CD14-positive monocyte (primary cell): ENCODE data around the gene HNRNPAB. TPM values are rescaled to one million over a fixed set of nuclear protein-coding genes. Genes with fewer than 3 reads are reported as not detected.

ENCODE experiments used
- DNase-seq, 3 donors: peaks; one replicate each; pipeline ENCODE4 v3.0.0-alpha.2; 2011 to 2022
- H2AFZ ChIP-seq: 2 replicates; pipeline ENCODE4 v1.6.0; 2012; ENCODE audit warnings: mild to moderate bottlenecking, low read depth, low read length, inconsistent platforms; ENCODE audit not compliant: insufficient read depth, poor library complexity, severe bottlenecking
- H3K27ac ChIP-seq, 2 donors: 1 replicate in 1 of 2; 2 replicates in 1 of 2; pipeline ENCODE4 v1.5.1; 2012 to 2013; ENCODE audit warnings: low read length in 2 of 2, control low read depth in 1 of 2, inconsistent platforms in 1 of 2, low read depth in 1 of 2, mild to moderate bottlenecking in 1 of 2
- H3K27me3 ChIP-seq, 2 donors: one replicate each; pipeline versions ENCODE4 v1.6.0 to v1.6.1; 2011 to 2013; ENCODE audit warnings: low read length in 2 of 2; ENCODE audit not compliant: control insufficient read depth in 2 of 2, insufficient read depth in 2 of 2
- H3K36me3 ChIP-seq, 2 donors: replicated peaks in 1 of 2; 1 replicate in 1 of 2; 2 replicates in 1 of 2; pipeline versions ENCODE4 v1.5.1 to v1.6.1; 2012 to 2013; ENCODE audit warnings: low read length in 2 of 2, control low read depth in 1 of 2, inconsistent platforms in 1 of 2, mild to moderate bottlenecking in 1 of 2; ENCODE audit not compliant: insufficient read depth in 2 of 2, control insufficient read depth in 1 of 2
- H3K4me1 ChIP-seq, 2 donors: 1 replicate in 1 of 2; 2 replicates in 1 of 2; pipeline versions ENCODE4 v1.5.1 to v1.6.1; 2012 to 2013; ENCODE audit warnings: low read length in 2 of 2, control low read depth in 1 of 2, inconsistent platforms in 1 of 2, mild to moderate bottlenecking in 1 of 2, moderate library complexity in 1 of 2; ENCODE audit not compliant: insufficient read depth in 2 of 2, control insufficient read depth in 1 of 2
- H3K4me2 ChIP-seq: replicated peaks from 2 replicates; pipeline ENCODE3; 2012; ENCODE audit warnings: low read length, moderate library complexity, mild to moderate bottlenecking; ENCODE audit not compliant: poor library complexity, severe bottlenecking; ENCODE audit errors: extremely low read depth
- H3K4me3 ChIP-seq, 3 experiments: fragments of 200-600 bp in 1 of 3; sonication (generic) in 1 of 3; replicated peaks in 1 of 3; 1 replicate in 2 of 3; 2 replicates in 1 of 3; pipeline ENCODE4 v1.5.1; 2011 to 2013; ENCODE audit warnings: low read length in 3 of 3, mild to moderate bottlenecking in 3 of 3, control low read depth in 2 of 3, low read depth in 2 of 3, inconsistent platforms in 1 of 3, moderate library complexity in 1 of 3
- H3K79me2 ChIP-seq: 2 replicates; pipeline ENCODE4 v1.6.0; 2012; ENCODE audit warnings: mild to moderate bottlenecking, control low read depth, inconsistent platforms, low read length, moderate library complexity; ENCODE audit not compliant: insufficient read depth
- H3K9ac ChIP-seq: 2 replicates; pipeline ENCODE4 v1.6.0; 2017; ENCODE audit warnings: low read length, mild to moderate bottlenecking; ENCODE audit not compliant: insufficient read depth, poor library complexity, severe bottlenecking
- H3K9me3 ChIP-seq, 2 donors: replicated peaks in 1 of 2; 1 replicate in 1 of 2; 2 replicates in 1 of 2; pipeline versions ENCODE4 v1.5.1 to v1.6.1; 2012 to 2013; ENCODE audit warnings: low read length in 2 of 2, control low read depth in 1 of 2; ENCODE audit not compliant: control insufficient read depth in 1 of 2, insufficient read depth in 1 of 2
- H4K20me1 ChIP-seq: 2 replicates; pipeline ENCODE4 v1.6.0; 2012; ENCODE audit warnings: mild to moderate bottlenecking, low read length, control low read depth, moderate library complexity; ENCODE audit not compliant: insufficient read depth
- H3K27ac Mint-ChIP-seq, 7 donors: one replicate each; pipeline ENCODE4 v1.8.0; 2020; ENCODE audit warnings: mild to moderate bottlenecking in 7 of 7, mixed read lengths in 7 of 7, moderate library complexity in 6 of 7, inconsistent platforms in 2 of 7
- H3K27me3 Mint-ChIP-seq, 3 donors: one replicate each; pipeline ENCODE4 v1.8.0; 2021 to 2022; ENCODE audit warnings: low read depth in 3 of 3, mild to moderate bottlenecking in 3 of 3, mixed read lengths in 3 of 3, moderate library complexity in 3 of 3, inconsistent platforms in 1 of 3
- H3K36me3 Mint-ChIP-seq, 2 donors: one replicate each; pipeline ENCODE4 v1.8.0; 2020; ENCODE audit warnings: mixed read lengths in 2 of 2, inconsistent platforms in 1 of 2, mild to moderate bottlenecking in 1 of 2
- H3K4me1 Mint-ChIP-seq: one replicate; pipeline ENCODE4 v1.8.0; 2020; ENCODE audit warnings: mild to moderate bottlenecking, mixed read lengths
- H3K4me3 Mint-ChIP-seq, 2 donors: one replicate each; pipeline ENCODE4 v1.8.0; 2020; ENCODE audit warnings: mild to moderate bottlenecking in 2 of 2, mixed read lengths in 2 of 2, moderate library complexity in 1 of 2
- H3K9me3 Mint-ChIP-seq, 7 donors: one replicate each; pipeline ENCODE4 v1.8.0; 2020 to 2022; ENCODE audit warnings: mixed read lengths in 7 of 7, mild to moderate bottlenecking in 6 of 7, moderate library complexity in 6 of 7, inconsistent platforms in 2 of 7
- WGBS: methylation state at CpG from one replicate; pipeline ENCODE4 v1.1.5; 2013; ENCODE audit warnings: missing lambda C conversion rate; ENCODE audit not compliant: insufficient coverage; 5-methylcytosine and 5-hydroxymethylcytosine counted together
- intact Hi-C, 2 donors: fragments of 100-400 bp; cut with micrococcal nuclease; formaldehyde crosslinking; loops; one replicate each; pipeline versions ENCODE4 v1.15.0 to v1.15.1; 2023
- polyA plus RNA-seq, 3 donors: library from polyadenylated mRNA; depleted of rRNA in 1 of 3; unstranded in 2 of 3; stranded (reverse) in 1 of 3; fragments of 300-500 nt in 2 of 3; fragments of >200 nt in 1 of 3; fragmentation: Illumina TruSeq in 2 of 3; gene quantifications; 1 replicate in 2 of 3; 2 replicates in 1 of 3; pipeline ENCODE4 v1.2.3, GENCODE V29; 2012 to 2021
- TF ChIP-seq, protein P1 (sequence below): fragments of 200-600 bp; IDR thresholded peaks from one replicate; pipeline ENCODE4 v1.8.0; 2022; ENCODE audit warnings: antibody characterized with exemption, mild to moderate bottlenecking

HNRNPAB gene
- polyA plus RNA-seq, 3 donors = 44.8 to 59.4 (median 54.2) TPM

DNA sequence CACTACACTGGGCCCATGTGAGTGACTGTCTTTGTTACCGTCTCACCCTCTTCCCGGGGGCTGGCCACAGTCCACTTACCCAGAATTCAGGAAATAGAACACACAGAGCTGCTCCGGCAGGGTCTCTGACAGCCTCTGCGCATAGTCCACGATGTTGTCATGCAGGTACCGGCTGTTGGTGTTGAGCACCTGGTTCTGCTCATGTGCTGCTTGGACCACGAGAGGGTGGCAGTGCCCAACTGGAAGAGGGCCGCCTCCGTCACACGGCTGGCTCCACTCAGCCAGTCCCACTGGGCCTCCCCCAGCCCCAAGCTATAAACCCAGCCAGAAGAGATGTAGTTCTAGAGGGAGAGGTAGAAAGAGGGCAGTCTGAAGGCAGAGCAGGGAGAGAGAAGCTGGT, 25.5 kb downstream of the HNRNPAB start:
- WGBS = 95% methylated on average over 7 of the region's 10 CpGs
- TF ChIP-seq, protein P1, sequence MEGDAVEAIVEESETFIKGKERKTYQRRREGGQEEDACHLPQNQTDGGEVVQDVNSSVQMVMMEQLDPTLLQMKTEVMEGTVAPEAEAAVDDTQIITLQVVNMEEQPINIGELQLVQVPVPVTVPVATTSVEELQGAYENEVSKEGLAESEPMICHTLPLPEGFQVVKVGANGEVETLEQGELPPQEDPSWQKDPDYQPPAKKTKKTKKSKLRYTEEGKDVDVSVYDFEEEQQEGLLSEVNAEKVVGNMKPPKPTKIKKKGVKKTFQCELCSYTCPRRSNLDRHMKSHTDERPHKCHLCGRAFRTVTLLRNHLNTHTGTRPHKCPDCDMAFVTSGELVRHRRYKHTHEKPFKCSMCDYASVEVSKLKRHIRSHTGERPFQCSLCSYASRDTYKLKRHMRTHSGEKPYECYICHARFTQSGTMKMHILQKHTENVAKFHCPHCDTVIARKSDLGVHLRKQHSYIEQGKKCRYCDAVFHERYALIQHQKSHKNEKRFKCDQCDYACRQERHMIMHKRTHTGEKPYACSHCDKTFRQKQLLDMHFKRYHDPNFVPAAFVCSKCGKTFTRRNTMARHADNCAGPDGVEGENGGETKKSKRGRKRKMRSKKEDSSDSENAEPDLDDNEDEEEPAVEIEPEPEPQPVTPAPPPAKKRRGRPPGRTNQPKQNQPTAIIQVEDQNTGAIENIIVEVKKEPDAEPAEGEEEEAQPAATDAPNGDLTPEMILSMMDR = no peak
- Histone ChIP-seq H3K9me3 (no peaks in the 10 kb centered on the region), H3K27ac (peak overlapping the region in 1 of 2 donors; percentile 21), H3K79me2 (peaks cover 46% of the 10 kb centered on the region), H3K4me2 (no peak overlapping the region), H4K20me1 (peaks cover 71% of the 10 kb centered on the region), H2AFZ (no peak overlapping the region), H3K4me3 (no peak overlapping the region), H3K36me3 (peaks cover 50 to 64% of the 10 kb centered on the region in 2 donors), H3K9ac (no peak overlapping the region), H3K4me1 (peaks cover 26 to 41% of the 10 kb centered on the region in 2 donors), H3K27me3 (no peaks in the 10 kb centered on the region)
- Mint-ChIP-seq H3K27ac (peak overlapping the region in 3 of 7 donors; percentile 2 to 58 (median 45)), H3K9me3 (peaks cover 0 to 2% (median 0%) of the 10 kb centered on the region in 7 donors), H3K4me3 (peak overlapping the region in 1 of 2 donors; percentile 41), H3K4me1 (peaks cover 37% of the 10 kb centered on the region), H3K27me3 (peaks cover 0 to 2% (median 0%) of the 10 kb centered on the region in 3 donors), H3K36me3 (peaks cover 56 to 66% of the 10 kb centered on the region in 2 donors)
- intact Hi-C loops = no loop called here
- no peak for DNase-seq

- no peaks in the 10 kb centered on the region for H3K9me3 ChIP-seq
- H3K4me2 ChIP-seq = peak overlapping the region; percentile 92
- H3K27ac Mint-ChIP-seq = peak overlapping the region in 6 of 7 donors; percentile 41 to 91 (median 82)
- H3K4me3 ChIP-seq = peak overlapping the region in 2 of 3 experiments; percentile 74 to 88
- 82% methylated on average over 9 of the region's 9 CpGs for WGBS
- peaks cover 47 to 54% of the 10 kb centered on the region in 2 donors for H3K36me3 Mint-ChIP-seq
- H2AFZ ChIP-seq = no peak overlapping the region
- H3K27ac ChIP-seq = peak overlapping the region in 1 of 2 donors; percentile 90
- DNase-seq = no peak
- peaks cover 0 to 2% (median 0%) of the 10 kb centered on the region in 3 donors for H3K27me3 Mint-ChIP-seq
- H3K4me1 ChIP-seq = peaks cover 32 to 52% of the 10 kb centered on the region in 2 donors
- TF ChIP-seq, protein P1 = no peak
- peaks cover 59% of the 10 kb centered on the region for H4K20me1 ChIP-seq
- H3K4me1 Mint-ChIP-seq = peaks cover 48% of the 10 kb centered on the region
- peaks cover 46% of the 10 kb centered on the region for H3K79me2 ChIP-seq
- peaks cover 40 to 53% of the 10 kb centered on the region in 2 donors for H3K36me3 ChIP-seq
- intact Hi-C loops = no loop called here
- no peaks in the 10 kb centered on the region for H3K27me3 ChIP-seq
- H3K9me3 Mint-ChIP-seq = peaks cover 0 to 2% (median 0%) of the 10 kb centered on the region in 7 donors
- H3K4me3 Mint-ChIP-seq = peak overlapping the region; percentile 85 to 91
- H3K9ac ChIP-seq = peak overlapping the region; percentile 93
These were observed 26.7 kb downstream of the HNRNPAB start for GRCh38 chr5:178230879-178231538.
